ENCODE measurements around the gene APBA1. TPM values are rescaled to one million over a fixed set of nuclear protein-coding genes. Genes with fewer than 3 reads are reported as not detected.

APBA1 gene
- total RNA-seq, 4 donors from 2014 or later: 3.9 to 16.0 (median 6.6) TPM

DNA sequence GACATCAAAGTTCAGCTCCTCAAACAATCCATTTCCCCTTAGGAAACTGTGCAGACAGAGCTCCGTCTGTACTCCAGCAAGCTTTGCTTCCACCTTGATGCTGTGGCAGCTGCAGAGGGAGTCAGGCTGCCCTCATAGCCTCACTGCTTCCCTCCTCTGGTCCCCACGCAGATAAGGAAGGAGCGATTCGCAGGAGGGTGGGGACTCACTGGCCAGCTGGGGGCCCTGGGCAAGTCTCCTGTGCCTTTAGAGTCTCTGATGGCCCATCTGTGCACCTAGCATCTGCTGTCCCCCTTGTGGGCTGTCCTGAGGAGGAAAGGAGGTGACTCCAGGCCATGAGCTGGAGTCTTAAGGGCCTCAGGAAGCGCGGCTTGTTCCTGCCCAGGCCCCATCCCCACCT, 225.7 kb downstream of the APBA1 start:
- TF ChIP-seq, protein P1, sequence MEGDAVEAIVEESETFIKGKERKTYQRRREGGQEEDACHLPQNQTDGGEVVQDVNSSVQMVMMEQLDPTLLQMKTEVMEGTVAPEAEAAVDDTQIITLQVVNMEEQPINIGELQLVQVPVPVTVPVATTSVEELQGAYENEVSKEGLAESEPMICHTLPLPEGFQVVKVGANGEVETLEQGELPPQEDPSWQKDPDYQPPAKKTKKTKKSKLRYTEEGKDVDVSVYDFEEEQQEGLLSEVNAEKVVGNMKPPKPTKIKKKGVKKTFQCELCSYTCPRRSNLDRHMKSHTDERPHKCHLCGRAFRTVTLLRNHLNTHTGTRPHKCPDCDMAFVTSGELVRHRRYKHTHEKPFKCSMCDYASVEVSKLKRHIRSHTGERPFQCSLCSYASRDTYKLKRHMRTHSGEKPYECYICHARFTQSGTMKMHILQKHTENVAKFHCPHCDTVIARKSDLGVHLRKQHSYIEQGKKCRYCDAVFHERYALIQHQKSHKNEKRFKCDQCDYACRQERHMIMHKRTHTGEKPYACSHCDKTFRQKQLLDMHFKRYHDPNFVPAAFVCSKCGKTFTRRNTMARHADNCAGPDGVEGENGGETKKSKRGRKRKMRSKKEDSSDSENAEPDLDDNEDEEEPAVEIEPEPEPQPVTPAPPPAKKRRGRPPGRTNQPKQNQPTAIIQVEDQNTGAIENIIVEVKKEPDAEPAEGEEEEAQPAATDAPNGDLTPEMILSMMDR (IDR thresholded peaks at IDR 0.05; ENCODE audit: low read depth): no peak

DNA sequence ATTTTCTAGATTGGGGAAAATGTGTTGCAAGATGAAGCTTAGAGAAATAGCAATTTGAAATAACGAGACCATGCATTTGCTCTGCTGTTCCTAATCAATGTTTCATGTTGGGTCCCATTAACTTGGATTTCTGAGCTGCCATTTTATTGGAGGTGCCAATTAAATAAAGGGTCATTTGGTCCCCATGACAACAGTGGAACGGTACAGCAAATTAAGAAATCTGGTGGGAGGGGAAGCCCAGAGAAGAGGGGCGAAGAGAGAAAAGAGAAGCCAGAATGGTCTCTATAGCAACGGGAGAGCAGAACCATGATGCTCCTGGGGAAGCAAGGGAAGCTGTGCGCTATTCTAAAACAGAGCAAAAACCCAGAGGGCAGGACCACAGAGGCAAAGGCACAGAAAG, 226.9 kb downstream of the APBA1 start:
- TF ChIP-seq, protein P1 (IDR thresholded peaks at IDR 0.05; ENCODE audit: low read depth): no peak

DNA sequence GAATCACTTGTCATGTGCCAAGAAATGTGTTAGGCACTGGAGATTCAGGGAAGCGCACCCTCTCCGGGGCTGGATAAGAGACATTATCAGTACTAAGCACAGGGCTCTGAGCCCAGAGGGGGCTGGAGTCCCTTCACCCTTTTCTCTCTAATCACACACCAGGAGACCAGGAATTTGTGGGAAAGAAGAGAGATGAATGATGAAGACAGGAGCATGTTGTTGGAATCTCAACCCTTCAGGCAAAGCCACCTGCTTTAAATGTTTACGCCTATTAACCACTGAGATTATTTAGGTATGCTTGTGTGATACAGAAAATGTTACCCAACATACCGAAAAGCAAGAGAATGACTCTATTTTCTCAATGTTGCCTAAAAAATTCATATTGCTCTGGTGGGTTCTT, 227.4 kb downstream of the APBA1 start:
- TF ChIP-seq, protein P1 (IDR thresholded peaks at IDR 0.05; ENCODE audit: low read depth): no peak

DNA sequence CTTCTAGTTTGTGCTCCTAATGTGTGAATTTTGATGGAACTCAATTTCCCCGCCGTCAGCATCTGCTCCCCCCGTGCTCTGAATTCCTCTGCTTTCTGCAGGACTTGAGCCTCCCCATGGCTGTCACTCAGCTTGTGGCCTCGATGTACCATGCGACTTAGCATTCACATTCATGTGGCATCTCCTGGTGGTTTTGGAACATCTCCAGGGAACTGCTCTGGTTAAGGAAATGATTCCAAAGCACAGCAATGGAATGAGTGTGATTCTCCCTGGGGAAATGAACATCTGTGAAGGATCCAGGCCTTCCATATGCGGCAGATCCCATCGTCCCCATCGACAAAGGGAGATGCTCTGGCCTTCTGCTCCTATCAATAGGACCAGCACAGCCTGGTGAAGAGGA, 228.2 kb downstream of the APBA1 start:
- TF ChIP-seq, protein P1 (IDR thresholded peaks at IDR 0.05; ENCODE audit: low read depth): no peak

DNA sequence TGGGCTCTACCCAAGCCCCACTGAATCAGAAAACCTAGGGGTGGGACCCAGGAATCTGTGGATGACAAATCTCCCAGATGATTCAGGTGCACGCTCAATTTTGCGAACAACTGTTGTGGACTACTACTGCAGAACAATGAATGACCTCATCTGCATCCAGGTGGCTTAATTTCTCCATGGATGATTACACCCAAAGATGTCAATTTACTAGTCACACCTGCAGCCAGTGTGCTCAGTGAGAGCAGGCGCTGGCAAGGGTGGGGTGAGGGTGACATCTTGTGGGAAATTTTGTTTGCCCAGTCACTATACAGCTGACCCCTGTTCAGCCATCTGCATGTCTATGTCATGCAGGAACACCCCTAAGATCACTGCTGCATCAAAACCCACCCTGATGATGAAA, 229.0 kb downstream of the APBA1 start:
- TF ChIP-seq, protein P1 (IDR thresholded peaks at IDR 0.05; ENCODE audit: low read depth): no peak

DNA sequence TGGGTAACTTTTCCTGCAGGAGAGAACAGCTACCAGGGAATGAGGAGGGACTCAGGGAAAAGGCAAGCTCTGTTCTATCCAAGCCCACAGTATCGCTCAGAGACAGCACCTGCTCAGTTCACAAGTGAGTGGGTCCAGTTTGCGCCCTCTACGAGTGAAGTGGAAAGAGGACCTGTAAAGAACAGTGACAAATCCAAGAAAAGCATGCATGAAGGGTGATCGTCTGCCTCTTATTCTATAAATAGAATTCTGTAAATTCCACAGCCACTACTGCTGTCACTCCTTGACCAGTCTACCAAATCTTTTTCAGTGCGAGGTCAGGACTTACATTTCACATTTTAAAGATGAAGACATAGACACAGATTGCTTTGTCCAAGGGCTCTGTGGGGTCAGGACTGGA, 229.7 kb downstream of the APBA1 start:
- TF ChIP-seq, protein P1 (IDR thresholded peaks at IDR 0.05; ENCODE audit: low read depth): no peak

DNA sequence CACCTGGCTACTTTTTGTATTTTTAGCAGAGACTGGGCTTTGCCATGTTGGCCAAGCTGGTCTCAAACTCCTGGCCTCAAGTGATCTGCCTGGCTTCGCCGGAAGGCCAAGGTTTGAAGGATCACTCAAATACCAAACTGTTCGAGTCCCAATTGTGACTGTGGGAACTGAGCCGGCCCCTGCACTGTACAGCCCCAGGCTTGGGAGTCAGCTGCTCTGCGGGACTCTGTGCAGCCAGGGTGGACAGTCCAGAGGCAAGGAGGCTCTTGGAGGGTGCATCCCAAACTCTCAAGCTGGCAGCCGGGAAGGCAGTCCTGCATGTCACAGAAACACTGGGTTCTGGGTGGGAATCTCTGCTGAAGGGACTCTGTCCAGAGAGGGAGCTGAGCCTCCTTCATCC, 238.2 kb downstream of the APBA1 start:
- TF ChIP-seq, protein P1 (IDR thresholded peaks at IDR 0.05; ENCODE audit: low read depth): no peak
